Measurements from ENCODE around the gene CECR2. TPM values are rescaled to one million over a fixed set of nuclear protein-coding genes. Genes with fewer than 3 reads are reported as not detected.
A peak's percentile ranks its signal among the peaks of the same experiment; 100 is the strongest.

The CECR2 gene
- total and polyA plus RNA-seq, 2 of the 8 experiments (the other 6 are each of a cell fraction or from before 2014, with no cell fraction given), result 18.3 to 123 TPM

- no peak for DNase-seq (ENCODE audit: low read depth in 1 of 2, low spot score in 2 of 2)
- Histone ChIP-seq H4K5ac (ENCODE audit: insufficient read length, low read depth, low read length) (no peak overlapping the region), H3K23me2 (ENCODE audit: low read depth, low read length) (no peaks in the 10 kb centered on the region), H3K14ac (ENCODE audit: insufficient read length) (no peak overlapping the region), H3K79me1 (ENCODE audit: low read depth, low read length) (no peaks in the 10 kb centered on the region), H2AK5ac (ENCODE audit: low read depth, low read length) (no peak overlapping the region), H3K79me2 (ENCODE audit: control insufficient read depth in 1 of 2, insufficient read depth in 2 of 2, low read length in 2 of 2) (no peaks in the 10 kb centered on the region), H3K36me3 (ENCODE audit: control insufficient read depth in 2 of 4, insufficient read depth in 4 of 4, low read length in 3 of 4) (no peaks in the 10 kb centered on the region), H3K23ac (ENCODE audit: insufficient read length) (no peak overlapping the region), H3K18ac (ENCODE audit: extremely low read depth, low read length) (no peak overlapping the region), H2BK12ac (ENCODE audit: low read depth, low read length) (0 out of 2 replicates have a peak overlapping the region, but pooled peaks have one; percentile 62), H2BK5ac (ENCODE audit: low read depth, low read length) (0 out of 2 replicates have a peak overlapping the region, but pooled peaks have one; percentile 32), H2BK20ac (ENCODE audit: low read length) (peak overlapping the region; percentile 55; the same call in 1 of the 2 replicates), H3K9me3 (ENCODE audit: insufficient read depth in 2 of 2, low read depth in 1 of 2, low read length in 1 of 2) (no peaks in the 10 kb centered on the region), H4K91ac (replicated peaks; ENCODE audit: insufficient read length, low read length) (no peak overlapping the region), H3K4me3 (ENCODE audit: extremely low read depth in 1 of 4, insufficient read depth in 2 of 4, low read depth in 3 of 4, low read length in 4 of 4) (no peak overlapping the region), H3K9ac (replicated peaks in 1 of 4; ENCODE audit: extremely low read depth in 1 of 4, low read depth in 3 of 4, low read length in 3 of 4) (no peak overlapping the region; a peak in 1 of 7 replicates), H3K56ac (replicated peaks; ENCODE audit: insufficient read length, low read depth, low read length) (no peak overlapping the region), H2BK15ac (ENCODE audit: low read length) (no peak overlapping the region), H3K4ac (replicated peaks; ENCODE audit: insufficient read length, low read depth, low read length) (no peak overlapping the region), H4K20me1 (replicated peaks in 1 of 2; ENCODE audit: control insufficient read depth in 1 of 2, insufficient read depth in 2 of 2, low read length in 2 of 2) (no peaks in the 10 kb centered on the region), H4K8ac (ENCODE audit: extremely low read depth, insufficient read depth, low read length) (no peak overlapping the region), H3K4me1 (replicated peaks in 1 of 4; ENCODE audit: control insufficient read depth in 3 of 4, insufficient read depth in 4 of 4, low read length in 3 of 4) (no peaks in the 10 kb centered on the region), H2BK120ac (replicated peaks; ENCODE audit: low read depth, low read length) (no peak overlapping the region), H3K27me3 (replicated peaks in 1 of 4; ENCODE audit: control insufficient read depth in 3 of 4, extremely low read depth in 1 of 4, insufficient read depth in 3 of 4, low read length in 3 of 4) (no peaks in the 10 kb centered on the region), H3K4me2 (ENCODE audit: insufficient read depth in 1 of 2, low read depth in 2 of 2, low read length in 2 of 2) (no peak overlapping the region), H2AFZ (ENCODE audit: low read length) (peak overlapping the region; percentile 47; the same call in 1 of the 2 replicates), H3K27ac (ENCODE audit: low read depth, low read length) (no peak overlapping the region)
- FAIRE-seq, result peak; percentile 65
- CTCF ChIA-PET (ENCODE audit: partially characterized antibody), result interaction anchor here (0.6 to 1.9 kb wide), 4 partner anchors 10 to 177 kb away, joined by 3 to 10 read pairs (median 3); no protein-coding TSS in a partner anchor
- WGBS, 2 experiments (ENCODE audit: extremely low coverage in 1 of 2, insufficient coverage in 1 of 2, insufficient read length in 1 of 2, insufficient replicate concordance in 2 of 2, low coverage in 1 of 2, low lambda C conversion rate in 2 of 2, missing lambda C conversion rate in 1 of 2), result 95% methylated on average over 13 of the region's 14 CpGs; no CpG with 5 or more reads in 1 of the 2 experiments
- POLR2A ChIA-PET (ENCODE audit: partially characterized antibody), result no interaction called here
- TF ChIP-seq FOSL1 (IDR thresholded peaks at IDR 0.05; ENCODE audit: insufficient read depth, low read depth, low read length) (no peak), MAFK (IDR thresholded peaks at IDR 0.05; ENCODE audit: low read depth, low read length) (no peak), EZH2 (IDR thresholded peaks at IDR 0.05; ENCODE audit: low read depth, low read length, severe bottlenecking) (no peak), ZNF274 (IDR thresholded peaks at IDR 0.05; ENCODE audit: borderline replicate concordance, extremely low read depth, low read length) (no peak), SRF (IDR thresholded peaks at IDR 0.05; ENCODE audit: low read depth, low read length) (no peak), KDM1A (IDR thresholded peaks at IDR 0.05; ENCODE audit: borderline replicate concordance, low read length) (no peak), TCF12 (IDR thresholded peaks at IDR 0.05; ENCODE audit: low read depth, low read length) (no peak), CTCF (IDR thresholded peaks at IDR 0.05; ENCODE audit: control extremely low read depth in 1 of 3, insufficient read depth in 1 of 3, low read depth in 1 of 3, low read length in 3 of 3) (no peak), SAP30 (IDR thresholded peaks at IDR 0.05; ENCODE audit: insufficient read depth, insufficient replicate concordance, low read length) (no peak), SIX5 (IDR thresholded peaks at IDR 0.05; ENCODE audit: low read depth, low read length) (no peak)
These were observed 20.7 kb upstream of the CECR2 start for GRCh38 chr22:17348464-17349103.
